ENCODE results near the gene NFATC1.

DNA sequence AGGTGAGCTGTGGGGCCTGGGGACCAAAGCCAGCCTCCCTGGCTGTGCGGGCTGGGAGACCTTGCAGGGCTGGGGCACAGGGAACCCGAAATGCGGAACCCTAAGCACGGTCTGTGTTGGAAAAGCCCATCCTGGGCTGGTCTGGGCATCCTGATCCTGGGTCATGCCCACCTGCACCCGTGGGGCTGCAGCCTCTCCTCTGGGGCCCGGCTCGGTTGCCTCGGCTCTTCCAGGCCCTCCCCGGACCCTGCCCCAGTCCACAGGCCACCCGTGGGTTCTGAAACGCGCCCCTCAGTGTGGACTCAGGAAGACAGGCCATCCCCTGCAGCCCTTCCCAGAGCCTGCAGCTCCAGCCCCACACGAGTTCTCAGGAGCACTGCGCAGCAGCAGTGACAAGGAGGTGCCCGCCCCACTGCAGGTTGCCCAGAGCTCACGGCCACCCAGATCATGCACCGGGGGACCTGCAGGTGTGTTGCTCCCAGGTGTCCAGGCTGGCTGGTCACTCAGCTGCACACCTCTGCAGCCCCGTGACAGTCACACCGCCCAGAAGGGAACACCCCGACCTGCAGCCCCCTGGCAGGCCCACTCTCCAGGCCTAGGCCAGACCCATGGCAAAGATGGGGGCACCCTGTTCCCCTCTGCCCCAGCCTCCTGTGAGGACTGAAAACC lies 12.2 kb upstream of the NFATC1 start:
- TF ChIP-seq POLR2AphosphoS5 (IDR thresholded peaks at IDR 0.05; ENCODE audit: low read depth, low read length) = no peak
- TF ChIP-seq, protein P1, sequence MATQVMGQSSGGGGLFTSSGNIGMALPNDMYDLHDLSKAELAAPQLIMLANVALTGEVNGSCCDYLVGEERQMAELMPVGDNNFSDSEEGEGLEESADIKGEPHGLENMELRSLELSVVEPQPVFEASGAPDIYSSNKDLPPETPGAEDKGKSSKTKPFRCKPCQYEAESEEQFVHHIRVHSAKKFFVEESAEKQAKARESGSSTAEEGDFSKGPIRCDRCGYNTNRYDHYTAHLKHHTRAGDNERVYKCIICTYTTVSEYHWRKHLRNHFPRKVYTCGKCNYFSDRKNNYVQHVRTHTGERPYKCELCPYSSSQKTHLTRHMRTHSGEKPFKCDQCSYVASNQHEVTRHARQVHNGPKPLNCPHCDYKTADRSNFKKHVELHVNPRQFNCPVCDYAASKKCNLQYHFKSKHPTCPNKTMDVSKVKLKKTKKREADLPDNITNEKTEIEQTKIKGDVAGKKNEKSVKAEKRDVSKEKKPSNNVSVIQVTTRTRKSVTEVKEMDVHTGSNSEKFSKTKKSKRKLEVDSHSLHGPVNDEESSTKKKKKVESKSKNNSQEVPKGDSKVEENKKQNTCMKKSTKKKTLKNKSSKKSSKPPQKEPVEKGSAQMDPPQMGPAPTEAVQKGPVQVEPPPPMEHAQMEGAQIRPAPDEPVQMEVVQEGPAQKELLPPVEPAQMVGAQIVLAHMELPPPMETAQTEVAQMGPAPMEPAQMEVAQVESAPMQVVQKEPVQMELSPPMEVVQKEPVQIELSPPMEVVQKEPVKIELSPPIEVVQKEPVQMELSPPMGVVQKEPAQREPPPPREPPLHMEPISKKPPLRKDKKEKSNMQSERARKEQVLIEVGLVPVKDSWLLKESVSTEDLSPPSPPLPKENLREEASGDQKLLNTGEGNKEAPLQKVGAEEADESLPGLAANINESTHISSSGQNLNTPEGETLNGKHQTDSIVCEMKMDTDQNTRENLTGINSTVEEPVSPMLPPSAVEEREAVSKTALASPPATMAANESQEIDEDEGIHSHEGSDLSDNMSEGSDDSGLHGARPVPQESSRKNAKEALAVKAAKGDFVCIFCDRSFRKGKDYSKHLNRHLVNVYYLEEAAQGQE (IDR thresholded peaks at IDR 0.05; ENCODE audit: insufficient read depth in 1 of 2, low read depth in 2 of 2, low read length in 2 of 2) = no peak
- TF ChIP-seq FOXP2 (optimal IDR thresholded peaks at IDR 0.05; ENCODE audit: borderline replicate concordance, extremely low read depth, extremely low read length, insufficient read depth) = no peak
